HG02870 (cell line): Measurements from ENCODE around the gene RNU1-2.
"Not testable (repeated sequence)": the region's sequence is repeated elsewhere in the genome, so short reads cannot be mapped to it uniquely, and the experiment has no call there.

Source experiments
- ATAC-seq: cut with Tn5 transposase; IDR thresholded peaks from one replicate; pipeline ENCODE4 v1.9.1; 2021; ENCODE audit warnings: mild to moderate bottlenecking, moderate library complexity; ENCODE audit not compliant: unreplicated experiment

Gene RNU1-2

DNA sequence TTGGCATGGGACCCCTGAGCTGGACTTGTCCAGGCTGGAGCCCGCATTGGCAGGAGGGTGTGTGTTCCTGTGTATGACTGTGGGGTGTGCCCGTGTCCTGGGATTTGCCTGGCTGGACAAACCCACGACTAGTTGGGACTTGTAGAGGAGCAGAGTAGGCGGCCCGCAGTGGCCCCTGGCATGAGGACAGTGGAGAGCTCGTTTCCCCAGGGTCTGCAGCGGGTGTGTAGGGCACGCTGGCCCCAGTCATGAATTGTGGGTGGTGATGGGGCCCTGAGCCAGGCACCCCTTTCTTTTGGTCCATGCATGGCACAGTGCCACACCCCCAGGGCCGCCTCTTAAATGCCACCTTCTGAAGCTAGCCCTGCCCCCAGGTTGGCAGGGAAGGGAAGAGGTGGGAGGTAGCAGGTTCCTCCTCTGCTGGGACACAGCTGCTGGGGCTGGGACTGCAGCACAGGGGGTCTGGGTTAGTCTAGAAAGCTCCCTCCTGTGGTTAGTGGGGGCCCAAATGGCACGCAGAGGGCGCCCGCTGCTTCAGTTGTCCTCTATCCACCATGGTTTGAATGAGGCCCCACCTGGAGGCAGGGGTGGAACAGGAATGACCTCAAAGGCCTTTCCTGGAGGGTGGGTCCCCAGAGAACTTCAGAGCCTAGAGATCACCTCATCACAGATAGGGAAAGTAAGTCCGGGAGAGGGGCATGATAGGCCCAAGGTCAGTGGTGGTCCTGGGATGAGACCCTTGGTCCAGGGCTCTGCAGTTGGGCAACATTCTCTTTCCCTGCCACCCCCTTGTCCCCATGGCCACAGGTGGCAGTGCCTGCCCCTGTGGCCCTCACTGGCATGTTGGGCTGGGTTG is 30.1 kb downstream of the RNU1-2 start:
- no peak for ATAC-seq

DNA sequence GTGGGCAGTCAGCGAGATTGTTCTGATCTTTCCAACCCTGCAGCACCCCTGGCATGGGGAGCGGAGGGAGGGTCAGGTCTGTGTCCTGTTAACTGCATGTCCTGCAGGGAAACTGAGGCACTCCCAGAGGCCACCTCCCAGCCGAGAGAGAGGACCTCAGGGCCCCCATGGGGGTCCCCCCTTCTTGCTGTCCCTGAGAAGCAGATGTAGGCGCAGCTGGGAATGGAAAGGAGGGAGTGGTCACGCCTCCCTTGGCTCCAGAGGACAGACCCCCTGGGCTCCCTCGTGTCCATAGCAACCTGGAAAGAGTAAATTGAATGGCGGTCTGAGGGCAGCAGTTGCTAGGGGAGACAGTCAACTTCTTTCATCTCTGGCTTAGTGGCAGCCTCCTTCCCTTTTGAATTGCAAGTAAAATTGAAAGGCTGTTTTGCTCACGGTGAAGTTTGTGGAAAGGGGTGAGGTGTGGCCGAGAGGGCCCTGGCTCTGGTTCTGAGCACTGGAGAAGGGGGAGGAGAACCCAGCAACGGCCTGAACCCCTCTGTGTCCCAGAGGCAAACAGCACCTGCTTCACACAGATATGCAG is 30.8 kb downstream of the RNU1-2 start:
- ATAC-seq = no peak

DNA sequence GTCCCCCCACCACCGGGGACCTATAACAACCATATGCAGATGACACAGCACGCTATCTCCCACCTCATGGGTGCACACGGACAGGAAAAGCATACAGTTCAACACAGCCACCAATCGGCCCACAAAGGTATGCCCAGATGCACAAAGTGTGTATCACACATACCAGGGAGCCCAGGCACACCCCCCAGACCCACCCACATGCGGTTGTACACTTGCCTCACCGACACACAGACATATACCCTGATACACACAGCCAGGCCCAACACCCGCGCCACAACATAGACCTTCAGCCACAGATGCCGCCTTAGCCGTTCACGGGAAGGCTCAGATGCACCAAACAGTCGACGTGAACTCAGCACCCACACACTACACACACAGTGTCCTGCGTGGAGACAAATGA is 31.5 kb downstream of the RNU1-2 start:
- ATAC-seq = no peak

DNA sequence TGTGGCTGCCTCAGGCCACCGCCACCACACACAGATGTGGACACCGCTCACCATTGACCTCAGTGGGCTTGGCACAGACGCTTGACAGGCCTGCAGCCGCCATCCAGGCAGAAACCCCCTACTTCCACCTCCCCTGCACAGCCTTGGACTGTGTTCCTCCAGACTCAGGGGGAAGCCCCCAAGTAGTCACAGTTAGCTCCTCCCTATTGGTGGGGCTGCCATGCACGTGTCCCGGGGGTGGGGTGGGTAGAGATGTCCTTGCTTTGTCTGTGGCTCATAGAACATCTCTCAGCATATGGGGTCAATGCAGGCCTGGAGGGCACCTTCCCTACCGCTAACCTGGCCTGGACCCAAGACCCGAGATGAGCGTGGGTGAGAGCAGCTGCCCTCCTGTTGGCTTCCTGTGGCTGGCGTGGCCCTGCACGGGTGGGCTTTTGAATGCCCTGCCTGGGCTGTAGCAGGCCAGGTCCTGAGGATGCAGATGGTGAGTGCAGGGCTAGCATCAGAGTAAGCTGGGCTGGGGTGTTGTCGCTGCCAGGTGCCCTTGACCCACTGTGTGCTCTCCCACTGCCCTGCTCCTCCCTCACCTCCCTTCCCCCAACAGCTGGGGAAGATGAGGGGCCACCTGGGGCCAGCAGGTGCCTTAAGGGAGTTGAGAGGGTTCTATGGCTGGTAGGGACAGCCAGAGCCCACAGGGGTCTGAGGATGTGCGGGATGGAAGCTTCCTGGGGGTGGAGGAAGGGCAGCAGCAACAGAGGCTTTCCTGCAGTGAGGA is 32.1 kb downstream of the RNU1-2 start:
- ATAC-seq = no peak

DNA sequence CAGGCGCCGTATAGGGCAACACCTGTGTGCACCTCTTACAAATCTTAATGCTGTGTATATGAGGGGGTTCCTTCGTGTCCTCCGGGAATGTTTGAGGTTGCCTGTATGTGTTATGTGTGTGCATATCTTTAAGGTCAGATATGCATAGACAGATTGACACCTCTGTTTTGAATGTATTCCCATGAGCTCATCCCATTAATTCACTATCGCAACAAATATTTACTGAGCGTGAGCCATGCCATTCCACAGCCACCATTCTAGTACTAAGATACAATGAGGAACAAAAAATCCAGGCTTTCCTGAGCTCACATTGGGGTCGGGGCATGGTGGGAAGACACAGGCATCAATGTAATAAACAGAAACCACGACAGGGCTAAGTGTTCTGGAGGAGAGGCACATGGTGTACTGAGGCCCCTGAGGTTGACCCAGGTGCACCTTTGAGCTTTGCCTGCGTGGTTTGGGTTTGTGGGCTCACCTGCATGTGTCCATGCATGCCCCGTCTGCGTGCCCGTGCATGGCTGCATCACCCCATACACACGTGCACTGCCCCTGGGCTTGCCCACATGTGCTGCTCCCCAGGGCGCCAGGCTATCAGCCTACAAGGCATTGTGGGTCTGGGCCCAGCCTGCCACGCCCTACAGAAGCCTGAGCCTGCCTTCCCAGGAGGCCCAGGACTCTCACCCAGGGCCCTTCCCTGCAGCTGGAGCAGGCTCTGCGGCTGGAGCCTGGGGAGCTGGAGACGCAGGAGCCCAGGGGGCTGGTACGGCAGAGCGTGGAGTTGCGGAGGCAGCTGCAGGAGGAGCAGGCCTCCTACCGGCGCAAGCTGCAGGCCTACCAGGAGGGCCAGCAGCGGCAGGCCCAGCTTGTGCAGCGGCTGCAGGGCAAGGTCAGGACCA is 33.6 kb downstream of the RNU1-2 start:
- not testable (repeated sequence) for ATAC-seq

DNA sequence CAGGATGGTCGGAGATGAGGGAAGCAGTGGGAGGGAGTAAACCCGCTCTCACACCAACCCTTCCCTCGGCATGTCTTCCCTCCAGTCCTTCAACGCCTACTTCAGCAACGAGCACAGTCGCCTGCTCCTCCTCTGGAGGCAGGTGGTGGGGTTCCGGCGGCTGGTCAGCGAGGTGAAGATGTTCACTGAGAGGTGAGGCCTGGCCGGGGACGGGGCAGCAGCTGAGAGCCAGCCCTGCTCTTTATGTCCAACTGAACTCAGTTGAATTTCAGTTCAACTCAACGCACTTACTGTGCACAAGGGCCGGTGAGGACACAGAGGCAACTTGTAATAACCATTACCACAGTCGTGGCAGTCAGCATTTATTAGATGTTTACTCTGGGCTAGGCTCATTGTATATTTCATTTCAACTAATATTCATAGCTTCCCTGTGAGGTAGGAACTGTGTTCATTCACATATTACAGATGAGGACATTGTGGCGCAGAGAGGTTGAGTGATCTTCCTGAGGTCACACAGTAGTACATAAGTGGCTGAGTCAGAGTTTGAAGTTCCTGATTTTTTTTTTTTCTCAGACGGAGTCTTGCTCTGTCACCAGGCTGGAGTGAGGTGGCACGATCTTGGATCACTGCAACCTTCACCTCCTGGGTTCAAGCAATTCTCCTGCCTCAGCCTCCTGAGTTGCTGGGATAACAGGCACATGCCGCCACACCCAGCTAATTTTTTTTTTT is 35.6 kb downstream of the RNU1-2 start:
- ATAC-seq = not testable (repeated sequence)

DNA sequence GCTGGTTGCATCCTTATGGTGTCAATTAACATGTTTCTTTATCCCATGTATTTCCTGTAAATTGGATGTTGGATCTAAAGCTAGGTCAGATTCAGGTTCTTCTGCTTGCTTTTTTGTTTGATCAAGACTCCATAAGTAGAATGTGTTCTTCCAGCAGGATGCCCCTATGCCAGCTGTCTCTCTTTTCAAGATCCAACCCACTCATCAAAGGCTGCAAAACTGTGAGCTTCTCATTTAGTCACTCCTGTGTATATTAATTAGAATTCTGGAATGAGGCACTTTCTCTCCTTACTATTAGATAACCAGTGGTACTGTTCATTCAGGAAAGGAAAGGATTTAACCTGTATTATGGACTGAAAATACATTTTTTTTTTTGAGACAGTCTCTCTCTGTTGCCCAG is 38.2 kb downstream of the RNU1-2 start:
- ATAC-seq = not testable (repeated sequence)

DNA sequence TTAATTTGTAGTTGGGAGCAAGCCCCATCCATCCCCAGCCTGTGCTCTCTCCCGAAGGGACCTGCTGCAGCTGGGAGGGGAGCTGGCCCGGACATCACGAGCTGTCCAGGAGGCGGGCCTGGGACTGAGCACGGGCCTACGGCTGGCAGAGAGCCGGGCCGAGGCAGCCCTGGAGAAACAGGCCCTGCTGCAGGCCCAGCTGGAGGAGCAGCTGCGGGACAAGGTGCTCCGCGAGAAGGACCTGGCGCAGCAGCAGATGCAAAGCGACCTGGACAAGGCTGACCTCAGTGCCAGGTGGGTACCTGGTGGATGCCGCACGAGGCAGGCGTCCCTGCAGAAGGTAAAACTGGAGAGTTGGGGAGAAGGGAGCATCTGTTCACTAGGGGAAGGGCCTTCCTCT is 40.8 kb downstream of the RNU1-2 start:
- not testable (repeated sequence) for ATAC-seq

DNA sequence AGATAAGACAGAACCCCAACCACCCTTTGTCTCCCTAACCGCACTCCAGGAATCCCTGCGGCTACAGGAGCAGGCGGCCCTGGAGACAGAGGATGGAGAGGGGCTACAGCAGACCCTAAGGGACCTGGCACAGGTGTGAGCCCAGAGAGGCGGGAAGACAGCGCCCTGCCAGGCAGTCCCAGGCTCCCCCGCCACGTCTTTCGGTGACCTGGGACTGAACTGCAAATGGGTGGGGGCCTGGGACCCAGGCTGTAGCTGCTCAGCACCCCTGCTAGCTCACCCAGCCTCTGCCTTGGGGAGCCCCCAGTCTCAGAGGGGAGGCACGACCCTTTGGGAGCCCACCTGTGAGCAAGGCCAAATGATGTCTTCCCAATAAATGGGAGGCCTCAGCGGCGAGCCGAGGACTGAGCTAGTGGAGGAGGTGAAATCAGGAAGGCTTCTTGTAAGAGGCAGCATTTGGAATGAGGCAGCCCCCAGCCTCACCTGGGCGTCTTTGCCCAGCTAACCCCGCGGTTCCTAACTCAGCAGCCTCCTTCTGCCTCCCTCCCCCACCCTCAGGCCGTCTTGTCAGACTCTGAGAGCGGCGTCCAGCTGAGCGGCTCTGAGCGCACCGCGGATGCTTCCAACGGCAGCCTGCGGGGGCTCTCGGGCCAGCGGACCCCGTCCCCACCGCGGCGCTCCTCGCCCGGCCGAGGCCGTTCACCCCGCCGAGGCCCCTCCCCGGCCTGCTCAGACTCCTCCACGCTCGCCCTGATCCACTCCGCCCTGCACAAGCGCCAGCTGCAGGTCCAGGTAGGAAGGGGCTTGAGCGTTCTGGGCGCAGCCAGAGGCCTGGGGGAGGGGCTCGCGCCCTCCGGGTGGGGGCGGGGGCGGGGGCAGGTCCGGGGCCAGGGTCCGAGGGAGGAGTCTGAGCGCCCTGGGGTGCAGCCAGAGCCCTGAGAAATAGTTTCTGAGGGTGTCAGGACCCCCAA is 42.9 kb downstream of the RNU1-2 start:
- no peak for ATAC-seq

DNA sequence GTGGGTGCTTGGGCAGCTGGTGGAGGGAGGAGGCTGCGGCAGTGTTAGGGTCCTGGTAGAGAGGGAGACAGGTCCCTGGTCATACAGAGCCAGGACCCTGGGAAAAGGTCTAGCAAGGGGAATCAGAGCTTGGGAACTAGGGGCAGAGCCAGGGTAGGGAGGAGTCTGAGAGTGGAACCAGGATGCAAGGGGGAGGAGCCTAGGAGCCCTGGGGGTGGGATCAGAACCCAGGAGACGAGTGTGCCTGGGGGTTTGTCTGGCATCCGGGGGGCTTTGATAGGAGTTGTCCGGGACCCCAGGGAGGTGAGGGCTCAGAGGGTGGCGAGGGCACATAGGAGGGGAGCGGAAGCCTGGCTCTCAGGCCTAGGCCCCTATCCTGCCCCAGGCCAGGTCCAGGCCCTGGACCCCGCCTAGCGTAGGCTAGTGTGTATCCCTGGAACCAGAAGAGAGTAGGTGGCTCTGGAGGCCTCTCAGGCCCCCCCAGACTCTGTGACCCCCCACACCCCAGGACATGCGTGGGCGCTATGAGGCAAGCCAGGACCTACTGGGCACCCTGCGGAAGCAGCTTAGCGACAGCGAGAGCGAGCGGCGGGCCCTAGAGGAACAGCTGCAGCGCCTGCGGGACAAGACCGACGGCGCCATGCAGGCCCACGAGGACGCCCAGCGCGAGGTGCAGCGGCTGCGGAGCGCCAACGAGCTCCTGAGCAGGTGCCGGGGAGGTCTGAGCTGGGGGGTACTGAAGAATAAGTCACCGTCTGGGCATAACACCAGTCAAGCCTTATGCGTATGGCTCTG is 43.8 kb downstream of the RNU1-2 start:
- not testable (repeated sequence) for ATAC-seq

DNA sequence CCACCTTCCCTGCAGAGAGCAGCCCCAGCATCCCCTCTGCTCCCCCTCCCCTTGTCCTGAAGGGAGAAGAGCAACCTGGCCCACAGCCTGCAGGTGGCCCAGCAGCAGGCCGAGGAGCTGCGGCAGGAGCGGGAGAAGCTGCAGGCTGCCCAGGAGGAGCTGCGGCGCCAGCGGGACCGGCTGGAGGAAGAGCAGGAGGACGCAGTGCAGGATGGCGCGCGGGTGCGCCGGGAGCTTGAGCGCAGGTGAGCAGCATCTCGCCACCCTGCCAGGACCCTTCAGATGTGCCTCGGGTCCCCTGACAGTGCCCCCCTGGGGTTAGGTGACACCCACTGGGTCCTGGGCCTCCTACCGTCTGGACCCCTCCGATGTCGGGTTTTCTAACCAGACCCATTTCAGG is 48.3 kb downstream of the RNU1-2 start:
- ATAC-seq = no peak

DNA sequence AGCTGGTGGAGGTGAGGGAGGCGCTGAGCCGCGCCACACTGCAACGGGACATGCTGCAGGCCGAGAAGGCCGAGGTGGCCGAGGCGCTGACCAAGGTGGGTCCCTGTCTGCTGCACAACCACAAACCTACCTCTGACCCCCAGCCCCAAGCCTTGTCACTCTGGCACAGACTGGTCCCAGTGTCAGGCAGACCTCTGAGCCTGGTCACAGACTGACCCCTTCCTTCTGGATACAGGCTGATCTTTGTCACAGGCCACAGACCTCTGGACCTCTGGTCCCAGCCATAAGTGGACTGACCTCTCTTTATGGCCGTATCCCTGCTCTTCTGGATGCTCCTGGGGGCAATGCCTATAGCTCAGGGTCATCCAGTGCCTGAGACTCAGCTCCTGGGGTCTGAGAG is 49.7 kb downstream of the RNU1-2 start:
- ATAC-seq = not testable (repeated sequence)
